Panc1 (cell line): ENCODE results near the gene WWOX. TPM values are rescaled to one million over a fixed set of nuclear protein-coding genes. Genes with fewer than 3 reads are reported as not detected.

Experiments used
- ATAC-seq: fragments of 200-7000 bp; cut with Tn5 transposase; 2 replicates; pipeline ENCODE4 v1.9.1; 2020; ENCODE audit warnings: mild to moderate bottlenecking, moderate library complexity
- BruUV-seq: library from RNA; stranded (reverse); fragments of 400-500 nt; replicated peaks from 2 replicates; lab custom pipeline; 2021; lab: Mats Ljungman, UMichigan
- CTCF ChIA-PET: fragments of 300-600 bp; sonication (Branson Sonifier 250); formaldehyde crosslinking; loops from one replicate; lab custom pipeline; 2022; ENCODE audit warnings: antibody characterized with exemption; lab: Charles Lee
- POLR2A ChIA-PET: fragments of 300-600 bp; sonication (Branson Sonifier 250); formaldehyde crosslinking; loops from one replicate; lab custom pipeline; 2022; ENCODE audit warnings: antibody characterized with exemption; lab: Charles Lee
- DNase-seq: peaks from one replicate; pipeline ENCODE4 v3.0.0-alpha.2; 2010; ENCODE audit warnings: low read depth, low spot score
- H3K27ac ChIP-seq: 2 replicates; pipeline ENCODE4 v1.5.1; 2011; ENCODE audit warnings: mild to moderate bottlenecking, low read length, inconsistent platforms
- H3K27me3 ChIP-seq: fragments of 200-500 bp; sonication (Bioruptor generic); 2 replicates; pipeline ENCODE4 v1.6.0; 2014; ENCODE audit warnings: low read length, inconsistent platforms; ENCODE audit not compliant: control insufficient read depth, insufficient read depth
- H3K36me3 ChIP-seq: fragments of 200-500 bp; sonication (Bioruptor generic); 2 replicates; pipeline ENCODE4 v1.5.1; 2014; ENCODE audit warnings: inconsistent platforms, mild to moderate bottlenecking, low read length, moderate library complexity; ENCODE audit not compliant: control insufficient read depth, insufficient read depth
- H3K4me1 ChIP-seq: 2 replicates; pipeline ENCODE4 v1.5.1; 2011; ENCODE audit warnings: inconsistent platforms, mild to moderate bottlenecking, low read length, moderate library complexity; ENCODE audit not compliant: control insufficient read depth, insufficient read depth
- H3K4me3 ChIP-seq, 2 experiments: 2 replicates each; pipeline ENCODE4 v1.5.1; 2011 to 2012; ENCODE audit warnings: low read depth in 2 of 2, low read length in 2 of 2, mild to moderate bottlenecking in 2 of 2, inconsistent platforms in 1 of 2, moderate library complexity in 1 of 2
- H3K9me3 ChIP-seq: fragments of 200-500 bp; sonication (Bioruptor generic); 2 replicates; pipeline ENCODE4 v1.5.1; 2014; ENCODE audit warnings: low read depth, mild to moderate bottlenecking, inconsistent platforms, low read length, moderate library complexity; ENCODE audit not compliant: control insufficient read depth, insufficient read depth
- POLR2AphosphoS5 ChIP-seq: IDR thresholded peaks from 2 replicates; pipeline ENCODE4 v1.6.1; 2012; ENCODE audit warnings: mild to moderate bottlenecking, low read depth, low read length, moderate library complexity
- SIN3A ChIP-seq: IDR thresholded peaks from 2 replicates; pipeline ENCODE4 v1.6.1; 2012; ENCODE audit warnings: low read depth, mild to moderate bottlenecking, low read length, moderate library complexity, borderline replicate concordance; ENCODE audit not compliant: insufficient read depth
- TCF7L2 ChIP-seq: IDR thresholded peaks from 2 replicates; pipeline ENCODE4 v1.6.1; 2011; ENCODE audit warnings: mild to moderate bottlenecking, low read depth, low read length, inconsistent platforms
- in situ Hi-C: cut with HindIII; loops from 2 replicates; pipeline ENCODE4 v1.10.0; 2016; ENCODE audit warnings: low sequenced_read_pairs, low pct_unique_long_range_greater_than_20kb
- intact Hi-C: fragments of 100-400 bp; cut with micrococcal nuclease; formaldehyde crosslinking; loops from one replicate; pipeline ENCODE4 v1.10.0; 2022; ENCODE audit not compliant: unreplicated experiment
- total RNA-seq: library from RNA; stranded (reverse); gene quantifications from one replicate; pipeline ENCODE4 v1.2.1, GENCODE V29; 2021; ENCODE audit not compliant: unreplicated experiment
- TF ChIP-seq, protein P1 (sequence below), 2 experiments: IDR thresholded peaks; 2 replicates each; pipeline ENCODE4 v1.6.1; 2011 to 2012; ENCODE audit warnings: low read depth in 2 of 2, control low read depth in 1 of 2, low read length in 1 of 2, mild to moderate bottlenecking in 1 of 2, moderate library complexity in 1 of 2; ENCODE audit not compliant: insufficient read depth in 1 of 2
- TF ChIP-seq, protein P2 (sequence below): fragments of 450-650 bp; IDR thresholded peaks from 2 replicates; pipeline ENCODE4 v1.5.1; 2017; ENCODE audit warnings: mild to moderate bottlenecking

The WWOX gene
- total RNA-seq, 1 experiment from 2014 or later: 12.5 TPM

DNA sequence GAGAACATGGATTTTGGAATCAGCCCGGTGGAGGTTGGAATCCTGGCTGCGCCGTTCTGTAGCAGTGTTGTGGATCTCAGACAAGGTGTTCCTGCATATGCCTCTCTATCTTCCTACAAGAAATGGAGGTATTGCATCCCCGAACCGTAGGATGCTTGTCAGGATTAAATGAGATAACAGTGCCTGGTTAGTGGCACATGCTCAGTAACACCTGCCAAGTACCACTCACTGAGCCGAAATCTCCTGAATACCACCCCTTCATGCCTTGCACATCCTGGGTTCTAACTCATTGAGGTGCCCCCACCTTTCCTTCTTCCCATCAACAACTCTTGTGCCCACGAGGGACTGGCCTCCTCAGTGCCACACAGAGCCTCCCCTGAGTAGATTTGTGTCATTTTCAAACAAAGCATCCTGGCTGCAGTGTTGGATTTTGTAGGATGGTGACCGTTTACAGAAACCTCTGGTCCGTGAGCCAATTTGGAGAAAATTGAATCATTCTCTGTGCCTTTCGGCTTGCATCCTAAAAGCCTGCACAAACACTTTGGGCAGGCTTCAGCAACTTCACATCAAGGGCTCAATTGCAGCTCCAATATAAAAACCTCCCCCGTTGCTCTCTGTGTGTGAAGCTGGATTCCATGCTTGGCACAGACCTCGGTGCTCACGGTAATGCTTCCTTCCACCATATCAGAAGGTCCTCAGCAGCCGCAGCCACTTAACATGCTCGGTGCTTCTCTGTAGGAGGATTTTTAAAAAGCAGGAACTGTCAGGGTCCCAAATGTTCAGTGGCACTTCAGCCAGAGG lies 84.2 kb downstream of the WWOX start:
- H3K9me3 ChIP-seq: no peaks in the 10 kb centered on the region
- TF ChIP-seq, protein P1, sequence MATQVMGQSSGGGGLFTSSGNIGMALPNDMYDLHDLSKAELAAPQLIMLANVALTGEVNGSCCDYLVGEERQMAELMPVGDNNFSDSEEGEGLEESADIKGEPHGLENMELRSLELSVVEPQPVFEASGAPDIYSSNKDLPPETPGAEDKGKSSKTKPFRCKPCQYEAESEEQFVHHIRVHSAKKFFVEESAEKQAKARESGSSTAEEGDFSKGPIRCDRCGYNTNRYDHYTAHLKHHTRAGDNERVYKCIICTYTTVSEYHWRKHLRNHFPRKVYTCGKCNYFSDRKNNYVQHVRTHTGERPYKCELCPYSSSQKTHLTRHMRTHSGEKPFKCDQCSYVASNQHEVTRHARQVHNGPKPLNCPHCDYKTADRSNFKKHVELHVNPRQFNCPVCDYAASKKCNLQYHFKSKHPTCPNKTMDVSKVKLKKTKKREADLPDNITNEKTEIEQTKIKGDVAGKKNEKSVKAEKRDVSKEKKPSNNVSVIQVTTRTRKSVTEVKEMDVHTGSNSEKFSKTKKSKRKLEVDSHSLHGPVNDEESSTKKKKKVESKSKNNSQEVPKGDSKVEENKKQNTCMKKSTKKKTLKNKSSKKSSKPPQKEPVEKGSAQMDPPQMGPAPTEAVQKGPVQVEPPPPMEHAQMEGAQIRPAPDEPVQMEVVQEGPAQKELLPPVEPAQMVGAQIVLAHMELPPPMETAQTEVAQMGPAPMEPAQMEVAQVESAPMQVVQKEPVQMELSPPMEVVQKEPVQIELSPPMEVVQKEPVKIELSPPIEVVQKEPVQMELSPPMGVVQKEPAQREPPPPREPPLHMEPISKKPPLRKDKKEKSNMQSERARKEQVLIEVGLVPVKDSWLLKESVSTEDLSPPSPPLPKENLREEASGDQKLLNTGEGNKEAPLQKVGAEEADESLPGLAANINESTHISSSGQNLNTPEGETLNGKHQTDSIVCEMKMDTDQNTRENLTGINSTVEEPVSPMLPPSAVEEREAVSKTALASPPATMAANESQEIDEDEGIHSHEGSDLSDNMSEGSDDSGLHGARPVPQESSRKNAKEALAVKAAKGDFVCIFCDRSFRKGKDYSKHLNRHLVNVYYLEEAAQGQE (IDR thresholded peaks at IDR 0.05; ENCODE audit: insufficient read depth in 1 of 2, low read depth in 2 of 2, low read length in 1 of 2): no peak
- TF ChIP-seq, protein P2, sequence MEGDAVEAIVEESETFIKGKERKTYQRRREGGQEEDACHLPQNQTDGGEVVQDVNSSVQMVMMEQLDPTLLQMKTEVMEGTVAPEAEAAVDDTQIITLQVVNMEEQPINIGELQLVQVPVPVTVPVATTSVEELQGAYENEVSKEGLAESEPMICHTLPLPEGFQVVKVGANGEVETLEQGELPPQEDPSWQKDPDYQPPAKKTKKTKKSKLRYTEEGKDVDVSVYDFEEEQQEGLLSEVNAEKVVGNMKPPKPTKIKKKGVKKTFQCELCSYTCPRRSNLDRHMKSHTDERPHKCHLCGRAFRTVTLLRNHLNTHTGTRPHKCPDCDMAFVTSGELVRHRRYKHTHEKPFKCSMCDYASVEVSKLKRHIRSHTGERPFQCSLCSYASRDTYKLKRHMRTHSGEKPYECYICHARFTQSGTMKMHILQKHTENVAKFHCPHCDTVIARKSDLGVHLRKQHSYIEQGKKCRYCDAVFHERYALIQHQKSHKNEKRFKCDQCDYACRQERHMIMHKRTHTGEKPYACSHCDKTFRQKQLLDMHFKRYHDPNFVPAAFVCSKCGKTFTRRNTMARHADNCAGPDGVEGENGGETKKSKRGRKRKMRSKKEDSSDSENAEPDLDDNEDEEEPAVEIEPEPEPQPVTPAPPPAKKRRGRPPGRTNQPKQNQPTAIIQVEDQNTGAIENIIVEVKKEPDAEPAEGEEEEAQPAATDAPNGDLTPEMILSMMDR: no peak
- no peak for TF ChIP-seq TCF7L2
- no peak for TF ChIP-seq POLR2AphosphoS5
- no peak for TF ChIP-seq SIN3A
- ATAC-seq (no peak), DNase-seq (no peak)
- no peaks in the 10 kb centered on the region for H3K36me3 ChIP-seq
- in situ Hi-C loops: no loop called here
- H3K4me1 ChIP-seq: peaks cover 10% of the 10 kb centered on the region; the same call in 1 of the 2 replicates
- CTCF ChIA-PET: no interaction called here
- intact Hi-C loops: no loop called here
- no TSS peak for BruUV-seq
- no peak overlapping the region for H3K4me3 ChIP-seq
- POLR2A ChIA-PET: no interaction called here
- 0 out of 2 replicates have a peak overlapping the region, but pooled peaks have one; percentile 44 for H3K27ac ChIP-seq
- no peaks in the 10 kb centered on the region for H3K27me3 ChIP-seq

DNA sequence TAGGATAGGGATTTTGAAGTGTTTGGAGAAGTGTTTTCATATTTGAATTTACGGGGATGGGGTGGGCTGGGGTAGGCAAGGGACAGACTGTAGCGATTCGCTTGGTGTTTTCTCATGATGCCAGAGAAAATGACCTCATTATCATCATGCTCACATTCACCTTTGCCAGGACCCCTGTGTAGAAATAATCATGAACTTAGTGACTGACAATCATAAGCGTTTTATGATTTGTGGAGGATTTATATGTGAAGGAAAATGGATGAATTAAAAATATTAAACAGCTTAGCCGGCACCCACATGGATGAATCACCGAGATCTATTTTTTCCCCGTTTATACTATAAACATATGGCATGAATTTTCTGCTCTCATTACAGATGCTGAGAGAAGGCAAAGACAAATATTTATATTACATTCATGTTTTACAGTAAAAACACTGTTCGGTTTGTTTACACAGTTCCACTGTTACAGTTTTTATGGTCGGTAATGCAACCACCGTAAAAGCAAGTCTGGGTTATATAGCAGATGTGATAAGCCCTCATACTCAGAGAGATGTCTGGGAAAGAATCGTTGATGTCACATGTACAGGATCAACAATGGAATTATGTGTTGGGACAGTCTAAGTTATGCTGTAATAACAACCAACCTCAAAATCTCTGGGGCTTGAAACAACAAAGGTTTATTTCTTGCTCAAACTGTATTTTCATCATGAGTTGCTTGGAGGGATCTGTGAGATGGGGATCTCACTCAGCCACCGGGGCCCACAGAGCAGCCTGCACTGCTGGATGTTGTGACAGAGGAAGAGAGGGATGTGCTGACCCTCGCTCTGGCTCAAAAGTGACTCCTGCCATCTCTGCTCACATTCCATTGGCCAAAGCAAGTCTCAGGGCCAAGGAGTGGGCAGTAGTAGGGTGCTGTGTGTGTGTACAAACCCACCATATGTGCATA lies 85.1 kb downstream of the WWOX start:
- Histone ChIP-seq H3K4me3 (no peak overlapping the region), H3K36me3 (no peaks in the 10 kb centered on the region), H3K27ac (0 out of 2 replicates have a peak overlapping the region, but pooled peaks have one; percentile 44), H3K4me1 (peaks cover 10% of the 10 kb centered on the region; the same call in 1 of the 2 replicates), H3K9me3 (no peaks in the 10 kb centered on the region), H3K27me3 (no peaks in the 10 kb centered on the region)
- TF ChIP-seq TCF7L2: peak; percentile 86
- TF ChIP-seq, protein P2: no peak
- DNase-seq (no peak), ATAC-seq (peak; percentile 78)
- CTCF ChIA-PET: no interaction called here
- BruUV-seq: no TSS peak
- intact Hi-C loops (no loop called here), in situ Hi-C loops (no loop called here)
- POLR2A ChIA-PET: no interaction called here
